GM12874 (cell line): ENCODE measurements around the gene ESPL1.

Experiments
- TF ChIP-seq, protein P1 (sequence below): IDR thresholded peaks from 2 replicates; pipeline ENCODE4 v1.5.1; 2011; ENCODE audit warnings: low read depth, mild to moderate bottlenecking, control low read depth, low read length, moderate library complexity; ENCODE audit not compliant: insufficient read depth

ESPL1 gene

GRCh38 chr12:53313996-53314395 is 45.9 kb downstream of the ESPL1 start:
- TF ChIP-seq, protein P1, sequence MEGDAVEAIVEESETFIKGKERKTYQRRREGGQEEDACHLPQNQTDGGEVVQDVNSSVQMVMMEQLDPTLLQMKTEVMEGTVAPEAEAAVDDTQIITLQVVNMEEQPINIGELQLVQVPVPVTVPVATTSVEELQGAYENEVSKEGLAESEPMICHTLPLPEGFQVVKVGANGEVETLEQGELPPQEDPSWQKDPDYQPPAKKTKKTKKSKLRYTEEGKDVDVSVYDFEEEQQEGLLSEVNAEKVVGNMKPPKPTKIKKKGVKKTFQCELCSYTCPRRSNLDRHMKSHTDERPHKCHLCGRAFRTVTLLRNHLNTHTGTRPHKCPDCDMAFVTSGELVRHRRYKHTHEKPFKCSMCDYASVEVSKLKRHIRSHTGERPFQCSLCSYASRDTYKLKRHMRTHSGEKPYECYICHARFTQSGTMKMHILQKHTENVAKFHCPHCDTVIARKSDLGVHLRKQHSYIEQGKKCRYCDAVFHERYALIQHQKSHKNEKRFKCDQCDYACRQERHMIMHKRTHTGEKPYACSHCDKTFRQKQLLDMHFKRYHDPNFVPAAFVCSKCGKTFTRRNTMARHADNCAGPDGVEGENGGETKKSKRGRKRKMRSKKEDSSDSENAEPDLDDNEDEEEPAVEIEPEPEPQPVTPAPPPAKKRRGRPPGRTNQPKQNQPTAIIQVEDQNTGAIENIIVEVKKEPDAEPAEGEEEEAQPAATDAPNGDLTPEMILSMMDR = no peak

GRCh38 chr12:53320352-53321195 is 52.5 kb downstream of the ESPL1 start:
- TF ChIP-seq, protein P1 = no peak

DNA sequence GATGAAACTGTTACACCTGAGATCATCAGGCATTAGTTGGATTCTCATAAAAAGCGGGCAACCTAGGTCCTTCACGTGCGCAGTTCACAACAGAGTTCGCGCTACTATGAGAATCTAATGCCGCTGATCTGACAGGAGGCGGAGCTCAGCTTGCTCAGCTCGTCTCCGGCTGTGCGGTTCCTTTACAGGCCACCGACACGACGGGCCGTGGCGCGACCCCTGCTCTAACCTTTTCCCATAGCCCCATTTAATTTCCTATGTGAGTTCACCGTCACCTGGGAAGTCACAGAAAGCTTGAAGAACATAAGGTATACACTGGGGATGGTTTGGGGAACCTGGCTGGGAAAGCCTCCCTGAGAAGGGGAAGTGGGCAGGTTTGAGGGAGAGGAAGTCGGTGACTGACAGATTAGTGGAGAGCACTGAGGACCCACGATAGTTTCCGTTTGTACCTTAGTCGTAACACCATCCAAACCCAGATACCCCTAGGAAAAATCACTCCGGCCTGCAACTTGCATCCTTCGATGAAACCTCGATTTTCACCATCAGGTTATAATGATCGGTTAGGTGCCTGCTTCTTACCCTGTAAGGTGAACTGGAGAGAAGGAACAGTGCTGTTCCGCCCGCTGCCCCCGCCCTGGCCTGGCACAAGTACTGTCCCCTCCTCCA is 56.1 kb downstream of the ESPL1 start:
- TF ChIP-seq, protein P1 = no peak

DNA sequence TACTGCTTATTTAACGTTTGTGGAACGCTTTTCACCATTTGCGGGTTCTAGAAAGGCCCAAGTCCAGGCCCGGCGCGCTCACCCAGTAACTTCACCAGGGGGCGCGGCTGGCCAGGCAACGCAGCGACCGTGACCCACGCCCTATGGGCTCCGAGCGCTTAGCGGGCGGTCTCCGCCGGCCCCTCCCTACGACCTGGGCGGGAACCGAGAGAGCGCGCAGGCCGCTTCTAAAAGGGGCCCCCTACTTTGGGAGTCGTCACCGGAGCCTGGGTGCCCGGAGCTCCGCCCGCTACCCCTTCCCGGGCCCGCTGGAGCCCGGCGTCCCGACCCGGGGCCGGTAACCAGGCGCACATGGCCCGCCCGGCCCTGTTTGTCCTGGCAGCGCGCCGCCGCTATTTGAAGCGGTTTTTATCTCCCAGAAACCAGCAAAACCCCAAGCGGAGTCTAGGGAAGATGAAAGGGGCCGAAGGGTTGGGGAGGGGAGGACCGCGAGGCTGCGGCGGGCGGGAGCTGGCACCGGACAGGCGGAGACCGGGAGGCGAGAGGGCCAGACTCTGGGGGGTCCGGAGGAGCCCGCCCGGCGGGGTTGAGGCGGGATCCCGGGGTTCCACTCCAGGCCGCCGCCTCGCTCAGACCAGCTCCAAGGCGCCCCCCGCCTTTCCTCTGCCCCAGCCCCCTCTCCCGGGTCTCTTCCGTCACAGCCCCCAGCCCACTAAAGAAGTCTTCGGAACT is 56.8 kb downstream of the ESPL1 start:
- TF ChIP-seq, protein P1 = peak; percentile 77

DNA sequence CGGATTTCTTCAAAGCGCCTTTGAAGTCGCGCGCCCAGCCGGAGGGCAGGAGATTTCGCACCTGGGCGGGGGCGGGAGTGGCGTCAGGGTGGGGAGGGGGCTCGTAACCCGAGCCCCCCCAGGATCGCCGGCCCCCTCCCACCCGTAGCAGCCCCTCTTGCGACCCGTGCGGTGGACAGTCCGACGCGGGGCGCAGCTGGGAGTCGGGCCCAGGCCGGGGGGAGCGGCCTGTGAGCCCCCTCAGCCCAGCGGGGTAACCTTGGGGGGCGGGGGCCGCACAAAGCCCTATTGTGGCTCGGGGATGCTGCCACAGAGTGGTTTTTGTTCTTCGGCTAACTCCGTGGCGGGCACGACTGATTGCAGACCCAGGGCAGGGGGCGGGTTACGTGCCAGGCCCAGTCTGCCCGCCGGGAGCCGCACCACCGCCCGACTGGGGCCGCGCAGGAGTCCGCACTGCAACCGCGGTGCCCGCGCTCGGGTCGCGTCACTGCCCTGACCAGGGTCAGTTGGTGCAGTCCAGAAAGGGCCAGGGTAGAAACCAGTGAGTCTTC is 57.5 kb downstream of the ESPL1 start:
- TF ChIP-seq, protein P1 = no peak

GRCh38 chr12:53326460-53327185 is 58.5 kb downstream of the ESPL1 start:
- TF ChIP-seq, protein P1 = no peak
